HG03159 (cell line): Measurements from ENCODE around the gene ADAMTS14.

ENCODE experiments used
- ATAC-seq: cut with Tn5 transposase; IDR thresholded peaks from one replicate; pipeline ENCODE4 v1.9.1; 2021; ENCODE audit warnings: mild to moderate bottlenecking, moderate library complexity; ENCODE audit not compliant: unreplicated experiment

ADAMTS14 gene

DNA sequence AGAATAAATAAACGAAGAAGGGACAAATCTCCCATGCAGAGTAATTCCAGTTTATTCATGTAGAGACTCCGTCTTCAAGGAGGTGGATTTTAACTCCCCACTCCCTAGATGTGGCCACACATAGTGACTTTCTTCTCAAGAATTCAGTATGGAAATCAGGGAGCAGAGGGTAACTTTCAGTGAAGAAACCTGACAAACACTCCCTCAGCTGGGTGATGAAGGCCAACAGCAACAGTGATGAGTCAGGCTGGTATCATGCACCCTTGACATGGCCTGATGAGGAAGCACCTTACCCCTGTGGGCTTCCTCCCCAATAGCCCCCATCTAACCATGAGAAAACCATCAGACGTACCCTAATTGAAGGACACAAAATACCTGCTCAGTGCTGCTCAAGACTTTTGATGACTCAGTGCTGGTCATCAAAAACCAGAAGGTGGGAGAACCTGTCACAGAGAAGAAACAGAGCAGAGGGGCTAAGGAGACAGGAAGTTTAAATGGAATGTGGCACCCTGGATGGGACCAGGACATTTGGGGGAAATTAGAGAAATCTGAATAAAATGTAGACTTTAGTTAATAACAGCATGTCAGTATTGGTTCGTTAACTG, 50.6 kb downstream of the ADAMTS14 start:
- ATAC-seq = no peak

DNA sequence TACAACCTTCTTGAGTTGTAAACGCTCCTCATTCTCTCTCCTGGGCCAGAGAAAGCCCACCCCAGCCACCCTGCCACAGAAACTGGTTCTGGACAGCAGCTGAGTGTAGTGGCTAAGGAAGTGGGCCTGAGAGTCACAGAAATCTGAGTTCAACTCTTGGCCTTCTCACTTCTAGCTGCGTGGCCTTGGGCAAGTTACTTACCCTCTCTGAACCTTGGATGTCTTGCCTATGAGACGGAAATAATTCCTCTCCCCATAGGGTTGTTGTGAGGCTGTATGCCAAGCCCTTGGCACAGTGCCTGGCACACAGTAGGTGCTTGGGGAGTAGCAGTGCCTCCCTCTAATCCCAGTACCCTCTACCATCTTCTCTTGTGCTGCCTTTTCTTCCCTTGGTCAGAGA, 51.5 kb downstream of the ADAMTS14 start:
- ATAC-seq = no peak

- ATAC-seq = no peak
Observed at GRCh38 chr10:70726909-70727495, 54.7 kb downstream of the ADAMTS14 start.

DNA sequence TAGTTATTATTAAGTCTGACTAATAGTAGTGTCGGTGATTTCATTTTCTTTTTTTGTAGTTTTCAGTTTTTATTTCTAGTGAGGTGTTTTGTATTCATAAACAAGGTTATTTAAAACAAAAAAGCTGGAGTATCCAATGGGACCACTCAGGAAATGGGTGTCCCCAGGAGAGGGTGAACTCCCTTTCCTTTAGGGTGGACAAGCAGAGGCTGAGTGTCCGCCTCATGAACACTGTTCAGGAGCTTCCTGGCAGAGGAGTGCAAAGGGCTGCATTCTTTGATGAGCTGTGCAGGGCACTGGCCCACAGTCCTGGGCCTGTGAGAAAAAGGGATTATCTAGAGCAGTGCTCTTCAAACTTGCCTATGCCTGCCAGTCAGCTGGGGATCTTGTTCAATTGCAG, 56.0 kb downstream of the ADAMTS14 start:
- no peak for ATAC-seq

GRCh38 chr10:70729763-70730357, 57.6 kb downstream of the ADAMTS14 start:
- ATAC-seq = no peak

DNA sequence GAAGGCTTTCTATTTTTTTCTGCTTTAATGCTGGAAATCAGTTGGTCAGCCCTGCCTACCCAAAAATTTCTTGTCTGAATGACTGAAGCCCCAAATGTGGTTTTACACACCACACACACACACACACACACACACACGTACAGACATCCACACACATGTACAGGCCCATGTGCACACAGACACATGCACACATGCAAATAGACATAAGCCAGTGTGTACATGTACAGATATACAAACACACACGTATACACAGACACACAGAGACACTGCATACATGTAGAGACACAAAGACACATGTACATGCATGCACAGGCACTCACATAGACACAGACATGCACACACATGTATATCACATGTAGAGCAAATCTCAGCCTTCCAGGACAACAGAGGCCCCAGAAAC, 58.6 kb downstream of the ADAMTS14 start:
- no peak for ATAC-seq

DNA sequence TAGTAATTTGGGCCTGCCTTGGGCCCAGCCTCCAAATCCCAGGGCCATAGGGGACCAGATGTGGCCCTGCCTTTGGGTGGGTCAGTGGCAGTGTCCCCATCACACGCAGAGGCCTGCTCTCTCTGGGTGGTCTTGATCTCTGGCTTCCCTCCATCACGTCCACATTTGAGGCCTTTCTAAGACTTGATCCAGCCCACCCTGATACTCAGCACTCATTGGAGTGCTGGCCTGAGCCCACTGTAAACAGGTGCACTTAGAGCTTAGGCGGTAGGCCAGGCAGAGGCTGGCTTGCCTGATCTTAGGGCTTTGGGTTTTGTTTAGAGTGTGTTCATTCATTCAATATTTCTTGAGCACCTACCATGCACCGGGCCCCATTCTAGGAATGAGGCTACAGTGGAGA, 60.3 kb downstream of the ADAMTS14 start:
- no peak for ATAC-seq

DNA sequence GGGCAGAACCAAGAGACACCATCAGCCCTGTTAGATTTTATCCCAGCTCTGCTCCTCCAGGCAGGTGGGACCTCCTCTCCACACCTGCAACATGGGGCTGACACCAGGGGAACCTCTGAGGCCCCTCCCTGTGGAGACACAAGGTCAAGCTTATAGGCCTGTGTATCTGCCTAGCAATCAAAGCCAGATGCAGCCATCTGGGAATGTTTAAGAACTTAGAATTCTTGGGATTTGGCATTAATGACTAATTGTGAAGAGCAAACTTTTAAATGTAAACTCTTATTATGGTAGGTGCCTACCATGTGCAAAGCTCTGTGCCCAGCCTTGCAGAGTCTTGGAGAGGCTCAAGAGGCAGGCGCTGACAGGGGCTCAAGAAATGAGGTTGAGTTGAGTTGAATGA, 60.7 kb downstream of the ADAMTS14 start:
- ATAC-seq = no peak

- ATAC-seq = no peak
Observed at GRCh38 chr10:70735161-70735560, 62.9 kb downstream of the ADAMTS14 start.

DNA sequence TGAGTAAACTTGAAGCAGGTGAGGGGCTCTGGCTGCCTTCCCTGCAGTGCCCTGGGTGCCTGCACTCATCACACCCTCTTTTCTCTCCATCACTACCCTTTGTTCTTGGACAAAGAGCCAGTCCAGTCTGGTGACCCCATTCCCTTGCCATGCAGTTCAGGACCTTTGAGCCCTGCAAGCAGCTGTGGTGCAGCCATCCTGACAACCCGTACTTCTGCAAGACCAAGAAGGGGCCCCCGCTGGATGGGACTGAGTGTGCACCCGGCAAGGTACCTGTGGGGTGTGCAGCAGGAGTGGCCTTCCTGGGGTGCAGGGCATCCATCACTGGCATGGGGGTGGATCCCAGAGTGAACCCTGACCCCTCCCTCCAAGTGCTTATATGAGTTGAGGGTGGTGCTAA, 64.2 kb downstream of the ADAMTS14 start:
- no peak for ATAC-seq

DNA sequence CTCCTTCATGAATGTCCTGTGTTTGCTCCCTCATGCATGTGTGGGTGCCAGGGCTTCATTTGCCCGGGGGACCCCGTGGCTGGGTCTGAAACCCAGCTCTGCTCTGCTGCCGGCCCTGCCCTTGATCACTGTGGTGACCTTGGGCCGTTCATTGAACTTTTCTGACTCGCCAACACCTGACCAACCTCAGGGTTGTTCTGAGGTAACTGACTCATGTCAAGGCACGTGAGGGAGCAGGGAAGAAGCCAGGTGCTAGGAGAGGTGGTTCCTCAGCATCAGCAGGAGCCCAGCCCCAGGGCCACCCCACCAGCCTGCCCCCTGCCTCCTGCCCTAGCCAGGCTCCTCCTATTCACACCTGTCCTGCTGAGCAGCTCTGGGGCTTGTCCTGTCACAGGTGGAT, 64.9 kb downstream of the ADAMTS14 start:
- no peak for ATAC-seq

DNA sequence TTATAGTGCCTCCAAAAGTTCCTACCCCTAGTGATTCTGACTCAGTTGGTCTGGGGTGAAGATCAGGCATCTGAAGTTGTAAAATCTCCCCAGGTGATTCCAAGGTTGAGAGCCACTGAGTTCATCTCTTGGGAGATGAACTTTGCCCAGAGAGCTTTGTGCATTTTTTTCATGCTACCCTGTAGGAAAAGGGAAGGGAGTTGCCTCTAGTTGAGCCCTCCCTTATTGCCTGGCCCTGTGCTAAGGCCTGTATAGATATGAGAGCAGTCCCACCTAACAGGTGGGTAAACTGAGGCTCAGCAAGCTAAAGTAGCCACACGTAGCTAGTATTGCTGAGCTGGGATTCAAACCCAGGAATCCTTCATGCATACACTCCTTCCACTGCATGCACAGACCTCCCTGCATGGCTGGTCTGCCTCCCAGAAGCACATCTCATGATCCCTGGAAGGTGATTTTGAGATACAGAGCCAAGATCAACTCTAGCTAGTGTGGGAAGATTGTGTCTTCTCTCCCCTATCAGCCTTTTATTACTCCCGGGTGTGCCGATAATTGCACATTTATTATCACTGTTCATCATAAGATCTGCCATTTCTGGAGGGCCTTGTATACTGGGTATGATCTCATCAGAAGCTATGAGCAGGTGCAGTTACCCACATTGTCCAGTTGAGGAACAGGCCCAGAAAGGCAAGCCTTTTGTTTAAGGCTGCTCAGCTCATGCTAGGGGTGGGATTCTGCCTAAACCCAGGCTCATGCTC, 65.9 kb downstream of the ADAMTS14 start:
- no peak for ATAC-seq

- ATAC-seq = no peak
Observed at GRCh38 chr10:70738761-70739121, 66.4 kb downstream of the ADAMTS14 start.

GRCh38 chr10:70740406-70741288, 68.3 kb downstream of the ADAMTS14 start:
- no peak for ATAC-seq

GRCh38 chr10:70742537-70743429, 70.5 kb downstream of the ADAMTS14 start:
- no peak for ATAC-seq

- no peak for ATAC-seq
Observed at GRCh38 chr10:70743430-70743788, 71.1 kb downstream of the ADAMTS14 start.

DNA sequence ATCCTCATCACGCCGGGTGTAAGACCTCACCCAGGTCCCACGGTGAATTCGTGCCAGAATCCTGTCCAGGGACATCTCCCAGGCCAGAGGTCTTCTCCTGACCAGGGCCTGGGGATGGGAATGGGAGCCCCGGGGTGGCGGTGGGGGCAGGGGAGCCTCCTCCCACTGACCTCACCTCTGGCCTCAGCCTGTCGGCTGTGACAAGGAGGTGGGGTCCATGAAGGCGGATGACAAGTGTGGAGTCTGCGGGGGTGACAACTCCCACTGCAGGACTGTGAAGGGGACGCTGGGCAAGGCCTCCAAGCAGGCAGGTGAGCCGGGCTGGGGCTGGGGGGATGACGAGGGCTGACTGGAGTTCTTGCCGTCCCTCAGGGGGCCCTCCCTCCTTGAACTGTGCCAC, 71.6 kb downstream of the ADAMTS14 start:
- no peak for ATAC-seq

- no peak for ATAC-seq
Observed at GRCh38 chr10:70744617-70745143, 72.4 kb downstream of the ADAMTS14 start.

DNA sequence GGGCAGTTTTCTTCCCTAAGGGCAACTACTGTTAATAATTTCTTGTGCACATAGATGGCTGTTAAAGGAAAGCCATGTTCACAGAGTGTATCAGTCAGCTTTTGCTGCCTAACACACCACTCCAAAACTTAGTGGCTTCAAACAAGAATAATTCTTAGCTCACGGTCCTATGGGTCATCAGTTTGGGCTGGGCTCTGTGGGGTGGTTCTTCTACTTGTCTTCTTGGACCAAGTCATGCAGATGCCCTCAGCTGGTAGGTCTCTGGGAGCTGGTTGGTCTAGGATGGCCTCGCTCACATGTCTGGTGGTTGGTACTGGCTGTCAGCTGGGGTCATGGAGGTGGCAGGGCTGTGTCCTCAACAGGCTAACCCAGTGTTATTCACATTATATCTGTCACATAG, 73.2 kb downstream of the ADAMTS14 start:
- no peak for ATAC-seq
